NB4 (cell line): ENCODE data around the gene CDC42EP4.
A peak's percentile ranks its signal among the peaks of the same experiment; 100 is the strongest.

Experiments
- POLR2A ChIP-seq: IDR thresholded peaks from 2 replicates; pipeline ENCODE4 v1.6.1; 2011; ENCODE audit warnings: mild to moderate bottlenecking; ENCODE audit not compliant: insufficient read length; ENCODE audit errors: extremely low read depth
- TF ChIP-seq, protein P1 (sequence below): IDR thresholded peaks from one replicate; pipeline ENCODE4 v1.5.1; 2012; ENCODE audit warnings: low read depth, low read length

DNA sequence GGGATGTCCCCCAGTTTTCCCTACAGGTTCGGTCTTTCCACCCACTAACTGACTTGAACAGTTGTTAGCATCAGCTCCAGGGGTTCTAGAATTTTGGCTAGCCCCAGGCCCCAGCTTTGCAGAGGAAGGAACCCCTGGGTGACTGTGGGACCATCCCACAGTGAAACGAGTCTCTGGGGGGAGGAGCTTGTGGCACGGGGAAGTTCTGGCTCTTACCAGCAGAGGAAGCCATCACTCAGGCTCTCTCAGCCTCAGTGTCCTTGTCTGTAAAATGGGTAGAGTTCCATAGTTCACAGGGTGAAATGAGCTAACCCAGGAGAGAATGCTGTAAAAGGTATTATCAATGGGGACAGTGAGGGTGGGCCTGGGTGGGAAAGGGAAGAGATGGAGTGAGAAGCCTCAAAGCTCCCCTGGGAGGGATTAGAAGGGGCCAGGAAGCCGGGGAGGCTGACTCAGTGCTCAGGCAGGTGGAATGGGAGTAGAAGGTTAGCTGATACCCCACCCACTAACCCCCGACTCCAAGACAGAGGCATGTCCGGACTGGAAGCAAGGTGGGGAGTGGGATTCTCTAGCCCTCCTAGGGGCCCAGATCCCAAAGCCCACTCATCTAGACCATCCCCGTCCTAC, 30.9 kb upstream of the CDC42EP4 start:
- TF ChIP-seq, protein P1, sequence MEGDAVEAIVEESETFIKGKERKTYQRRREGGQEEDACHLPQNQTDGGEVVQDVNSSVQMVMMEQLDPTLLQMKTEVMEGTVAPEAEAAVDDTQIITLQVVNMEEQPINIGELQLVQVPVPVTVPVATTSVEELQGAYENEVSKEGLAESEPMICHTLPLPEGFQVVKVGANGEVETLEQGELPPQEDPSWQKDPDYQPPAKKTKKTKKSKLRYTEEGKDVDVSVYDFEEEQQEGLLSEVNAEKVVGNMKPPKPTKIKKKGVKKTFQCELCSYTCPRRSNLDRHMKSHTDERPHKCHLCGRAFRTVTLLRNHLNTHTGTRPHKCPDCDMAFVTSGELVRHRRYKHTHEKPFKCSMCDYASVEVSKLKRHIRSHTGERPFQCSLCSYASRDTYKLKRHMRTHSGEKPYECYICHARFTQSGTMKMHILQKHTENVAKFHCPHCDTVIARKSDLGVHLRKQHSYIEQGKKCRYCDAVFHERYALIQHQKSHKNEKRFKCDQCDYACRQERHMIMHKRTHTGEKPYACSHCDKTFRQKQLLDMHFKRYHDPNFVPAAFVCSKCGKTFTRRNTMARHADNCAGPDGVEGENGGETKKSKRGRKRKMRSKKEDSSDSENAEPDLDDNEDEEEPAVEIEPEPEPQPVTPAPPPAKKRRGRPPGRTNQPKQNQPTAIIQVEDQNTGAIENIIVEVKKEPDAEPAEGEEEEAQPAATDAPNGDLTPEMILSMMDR = peak; percentile 4
- no peak for TF ChIP-seq POLR2A
